Esophagus squamous epithelium (tissue), 5 donors: ENCODE results near the gene PGR. TPM values are rescaled to one million over a fixed set of nuclear protein-coding genes. Genes with fewer than 3 reads are reported as not detected.

Experiments
- DNase-seq: peaks from one replicate; lab custom pipeline; 2025; lab: John Stamatoyannopoulos, UW
- H3K27ac ChIP-seq, 4 donors: fragments of 200-600 bp; sonication (generic); one replicate each; pipeline ENCODE4 v1.5.1; 2016 to 2019; ENCODE audit warnings: mild to moderate bottlenecking in 1 of 4
- H3K27me3 ChIP-seq, 4 donors: fragments of 200-600 bp; sonication (generic); 1 replicate in 3 of 4; 2 replicates in 1 of 4; pipeline versions ENCODE4 v1.5.1 to v1.6.0; 2017 to 2021; ENCODE audit warnings: antibody characterized with exemption in 1 of 4
- H3K36me3 ChIP-seq, 3 donors: fragments of 200-600 bp; sonication (generic); one replicate each; pipeline ENCODE4 v1.5.1; 2016 to 2019
- H3K4me1 ChIP-seq, 3 donors: fragments of 200-600 bp; sonication (generic); one replicate each; pipeline ENCODE4 v1.5.1; 2017 to 2019
- H3K4me3 ChIP-seq, 4 donors: fragments of 200-600 bp; sonication (generic); 1 replicate in 3 of 4; 2 replicates in 1 of 4; pipeline ENCODE4 v1.5.1; 2016 to 2019; ENCODE audit warnings: mild to moderate bottlenecking in 2 of 4, moderate library complexity in 1 of 4
- H3K9me3 ChIP-seq, 3 donors: fragments of 200-600 bp; sonication (generic); one replicate each; pipeline ENCODE4 v1.5.1; 2016 to 2019
- CTCF ChIP-seq, 6 experiments: fragments of 450-650 bp in 4 of 6; fragments of 200-600 bp in 2 of 6; sonication (generic) in 2 of 6; IDR thresholded peaks; one replicate each; pipeline ENCODE4 v1.5.1; 2016 to 2019; ENCODE audit warnings: antibody characterized with exemption in 6 of 6, mild to moderate bottlenecking in 4 of 6, moderate library complexity in 4 of 6
- POLR2A ChIP-seq, 4 donors: fragments of 450-650 bp; IDR thresholded peaks; one replicate each; pipeline ENCODE4 v1.6.1; 2017; ENCODE audit warnings: antibody characterized with exemption in 4 of 4, mild to moderate bottlenecking in 4 of 4, moderate library complexity in 3 of 4
- WGBS, 2 donors: methylation state at CpG; one replicate each; pipeline ENCODE4 v1.1.5; 2018; 5-methylcytosine and 5-hydroxymethylcytosine counted together
- intact Hi-C: fragments of 100-400 bp; cut with DNase I; formaldehyde crosslinking; loops from one replicate; pipeline ENCODE4 v1.15.0; 2022
- total RNA-seq, 4 donors: library from RNA; depleted of rRNA; stranded (reverse); fragments of >200 nt; gene quantifications; one replicate each; pipeline ENCODE4 v1.1.0, GENCODE V29; 2016
- donor health status: DM: yes; HTN: yes; CAD: no.

Gene PGR
- total RNA-seq, 4 donors from 2014 or later: under 0.01 to 1.3 (median 0.29) TPM

- intact Hi-C loops: no loop called here
- Histone ChIP-seq H3K4me3 (no peak overlapping the region), H3K36me3 (no peaks in the 10 kb centered on the region), H3K27me3 (no peaks in the 10 kb centered on the region), H3K9me3 (no peaks in the 10 kb centered on the region), H3K27ac (no peak overlapping the region), H3K4me1 (peaks cover 0 to 4% (median 0%) of the 10 kb centered on the region in 3 donors)
- TF ChIP-seq CTCF (IDR thresholded peaks at IDR 0.05) (no peak), POLR2A (IDR thresholded peaks at IDR 0.05) (no peak)
- no peak for DNase-seq
Measured at GRCh38 chr11:101032991-101033390, 96.6 kb downstream of the PGR start.

DNA sequence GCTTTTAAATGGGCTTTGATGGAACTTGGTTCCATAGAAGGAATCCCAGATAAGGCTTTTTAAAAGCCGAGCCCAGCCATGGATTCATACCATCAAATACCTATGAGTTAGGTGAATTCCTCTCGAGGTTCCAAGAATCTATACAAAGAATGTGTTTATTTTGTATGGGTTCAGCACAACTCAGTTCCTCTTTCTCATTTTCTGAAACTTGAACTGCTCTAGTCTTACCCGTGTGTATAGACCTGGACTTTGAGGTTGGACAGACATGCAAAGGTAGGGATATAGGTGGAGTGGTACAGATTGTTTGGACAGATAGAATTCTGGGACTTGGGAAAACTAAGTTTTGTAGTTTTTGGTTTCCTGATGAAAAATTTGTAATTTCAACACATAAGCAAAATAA is 97.9 kb downstream of the PGR start:
- Histone ChIP-seq H3K27me3 (no peaks in the 10 kb centered on the region), H3K4me3 (no peak overlapping the region), H3K4me1 (peaks cover 0 to 4% (median 0%) of the 10 kb centered on the region in 3 donors), H3K9me3 (no peaks in the 10 kb centered on the region), H3K36me3 (no peaks in the 10 kb centered on the region), H3K27ac (no peak overlapping the region)
- intact Hi-C loops: no loop called here
- TF ChIP-seq POLR2A (IDR thresholded peaks at IDR 0.05) (no peak), CTCF (IDR thresholded peaks at IDR 0.05) (no peak)
- DNase-seq: no peak
- 74 to 81% methylated on average over 3 of the region's 3 CpGs for WGBS, 2 donors

DNA sequence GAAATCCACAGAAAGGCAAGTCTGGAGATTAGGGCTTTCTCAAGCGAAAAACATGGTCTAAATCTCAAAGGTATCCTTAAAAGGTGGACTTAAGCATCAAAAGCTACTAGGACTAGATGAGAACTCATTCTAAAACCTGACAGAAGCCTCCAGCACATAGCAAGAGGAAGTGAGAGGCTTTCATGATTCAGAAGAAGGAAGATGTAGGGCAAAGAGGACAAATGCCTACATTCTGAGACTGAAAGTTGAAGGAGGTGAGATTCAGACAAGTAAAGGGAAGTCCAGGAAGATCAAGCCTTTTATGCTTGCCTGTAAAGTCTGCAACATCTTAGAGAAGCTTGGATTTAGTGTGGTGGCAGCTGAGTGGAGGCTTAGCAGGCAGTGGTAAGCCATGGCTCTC is 98.9 kb downstream of the PGR start:
- DNase-seq: no peak
- Histone ChIP-seq H3K4me3 (no peak overlapping the region), H3K9me3 (no peaks in the 10 kb centered on the region), H3K4me1 (peaks cover 0 to 4% (median 0%) of the 10 kb centered on the region in 3 donors), H3K27me3 (no peaks in the 10 kb centered on the region), H3K36me3 (no peaks in the 10 kb centered on the region), H3K27ac (no peak overlapping the region)
- intact Hi-C loops: no loop called here
- 71 to 74% methylated on average over 1 of the region's 1 CpG for WGBS, 2 donors
- TF ChIP-seq CTCF (IDR thresholded peaks at IDR 0.05) (no peak), POLR2A (IDR thresholded peaks at IDR 0.05) (no peak)

- no peak for TF ChIP-seq POLR2A (IDR thresholded peaks at IDR 0.05)
- TF ChIP-seq CTCF (IDR thresholded peaks at IDR 0.05): no peak
- Histone ChIP-seq H3K4me1 (peaks cover 0 to 4% (median 0%) of the 10 kb centered on the region in 3 donors), H3K27me3 (no peaks in the 10 kb centered on the region), H3K36me3 (no peaks in the 10 kb centered on the region), H3K27ac (no peak overlapping the region), H3K9me3 (no peaks in the 10 kb centered on the region), H3K4me3 (no peak overlapping the region)
- WGBS, 2 donors: 49 to 55% methylated on average over 3 of the region's 3 CpGs
- no peak for DNase-seq
- intact Hi-C loops: no loop called here
Measured at GRCh38 chr11:101030015-101030414, 99.6 kb downstream of the PGR start.

DNA sequence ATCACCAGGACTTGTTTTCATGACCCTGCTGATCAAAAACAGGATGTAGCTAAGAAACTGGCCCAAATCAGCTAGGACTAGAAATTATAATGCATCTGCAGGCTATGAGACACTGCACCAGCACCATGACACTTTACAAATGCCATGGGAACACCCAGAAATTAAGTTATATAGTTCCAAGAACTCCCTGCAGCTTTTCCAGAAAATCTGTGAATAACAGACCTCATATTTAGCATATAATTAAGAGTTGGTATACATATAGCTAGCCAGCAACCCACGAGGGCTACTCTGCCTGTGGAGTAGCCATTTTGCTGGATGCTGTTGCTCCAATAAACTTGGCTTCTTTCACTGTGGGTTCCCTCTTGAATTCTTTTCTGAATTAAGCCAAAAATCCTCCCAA is 101.0 kb downstream of the PGR start:
- DNase-seq: no peak
- TF ChIP-seq CTCF (IDR thresholded peaks at IDR 0.05): no peak
- no peak for TF ChIP-seq POLR2A (IDR thresholded peaks at IDR 0.05)
- no peak overlapping the region for H3K27ac ChIP-seq
- no peaks in the 10 kb centered on the region for H3K27me3 ChIP-seq
- H3K36me3 ChIP-seq: no peaks in the 10 kb centered on the region
- no peaks in the 10 kb centered on the region for H3K9me3 ChIP-seq
- no peaks in the 10 kb centered on the region for H3K4me1 ChIP-seq
- no peak overlapping the region for H3K4me3 ChIP-seq
- 23 to 62% methylated on average over 1 of the region's 1 CpG for WGBS, 2 donors
- intact Hi-C loops: no loop called here
